DMS79 (cell line): ENCODE data around the gene SURF6.
"Not testable (repeated sequence)": the region's sequence is repeated elsewhere in the genome, so short reads cannot be mapped to it uniquely, and the experiment has no call there.

Source experiments
- DNase-seq: peaks from one replicate; lab custom pipeline; 2025; lab: John Stamatoyannopoulos, UW

Gene SURF6

GRCh38 chr9:133286523-133286922, 49.5 kb downstream of the SURF6 start:
- no peak for DNase-seq

- no peak for DNase-seq
These were observed 50.7 kb downstream of the SURF6 start for GRCh38 chr9:133285252-133285775.

GRCh38 chr9:133284362-133284761, 51.6 kb downstream of the SURF6 start:
- DNase-seq = no peak

GRCh38 chr9:133283255-133284032, 52.5 kb downstream of the SURF6 start:
- DNase-seq = not testable (repeated sequence)

GRCh38 chr9:133282464-133283238, 53.3 kb downstream of the SURF6 start:
- DNase-seq = no peak

GRCh38 chr9:133280392-133280791, 55.6 kb downstream of the SURF6 start:
- no peak for DNase-seq
